H1 (cell line): ENCODE measurements around the gene RGS6. TPM values are rescaled to one million over a fixed set of nuclear protein-coding genes. Genes with fewer than 3 reads are reported as not detected.

Source experiments
- CBX5 ChIP-seq: fragments of 300-800, 300-1000 bp; sonication (generic); IDR thresholded peaks from 2 replicates; pipeline ENCODE4 v1.7.1; 2016; ENCODE audit warnings: antibody characterized with exemption, low read length, low read depth
- CHD2 ChIP-seq: IDR thresholded peaks from 2 replicates; pipeline ENCODE4 v1.6.1; 2012; ENCODE audit warnings: low read length, improper control_type of control experiment
- HDAC2 ChIP-seq, 2 experiments: fragments of 300-600 bp in 1 of 2; sonication (generic) in 1 of 2; IDR thresholded peaks; 2 replicates each; pipeline ENCODE4 v1.6.1; 2011 to 2012; ENCODE audit warnings: low read depth in 2 of 2, low read length in 2 of 2, mild to moderate bottlenecking in 2 of 2, moderate library complexity in 2 of 2, borderline replicate concordance in 1 of 2, inconsistent platforms in 1 of 2
- HDAC6 ChIP-seq: IDR thresholded peaks from one replicate; pipeline ENCODE4 v1.7.1; 2012; ENCODE audit warnings: low read depth, mild to moderate bottlenecking, inconsistent platforms, low read length, moderate library complexity
- RXRA ChIP-seq: IDR thresholded peaks from 2 replicates; pipeline ENCODE4 v1.6.1; 2011; ENCODE audit warnings: low read depth, mild to moderate bottlenecking, low read length, moderate library complexity; ENCODE audit not compliant: insufficient read depth
- SIX5 ChIP-seq: IDR thresholded peaks from 2 replicates; pipeline ENCODE4 v1.6.1; 2011; ENCODE audit warnings: mild to moderate bottlenecking, low read depth, low read length
- TCF12 ChIP-seq: IDR thresholded peaks from 2 replicates; pipeline ENCODE4 v1.6.1; 2011; ENCODE audit warnings: low read depth, mild to moderate bottlenecking, low read length
- YY1 ChIP-seq: IDR thresholded peaks from 2 replicates; pipeline ENCODE4 v1.6.1; 2011; ENCODE audit warnings: low read depth, mild to moderate bottlenecking, low read length
- polyA plus RNA-seq, 7 experiments: library from polyadenylated mRNA; depleted of rRNA in 3 of 7; stranded (reverse) in 5 of 7; unstranded in 2 of 7; fragments of >200 nt in 5 of 7; fragments of 200-250 nt in 2 of 7; gene quantifications; 1 replicate in 5 of 7; 2 replicates in 1 of 7; 4 replicates in 1 of 7; pipeline versions ENCODE4 v1.2.1 to v1.2.3, GENCODE V29; 2011 to 2013; ENCODE audit warnings: missing spikeins in 2 of 7, mixed read lengths in 2 of 7
- total RNA-seq: library from RNA; stranded (reverse); fragmentation: NEBNext Ultra II Directional; extraction: Animal tissue kit (Norgen Biotek cat#: 25700); gene quantifications from 2 replicates; pipeline ENCODE4 v1.2.1, GENCODE V29; 2021

Gene RGS6
- total and polyA plus RNA-seq, 2 of the 8 experiments (the other 6 are each of a cell fraction or from before 2014, with no cell fraction given) = 0.26 to 1.1 TPM

DNA sequence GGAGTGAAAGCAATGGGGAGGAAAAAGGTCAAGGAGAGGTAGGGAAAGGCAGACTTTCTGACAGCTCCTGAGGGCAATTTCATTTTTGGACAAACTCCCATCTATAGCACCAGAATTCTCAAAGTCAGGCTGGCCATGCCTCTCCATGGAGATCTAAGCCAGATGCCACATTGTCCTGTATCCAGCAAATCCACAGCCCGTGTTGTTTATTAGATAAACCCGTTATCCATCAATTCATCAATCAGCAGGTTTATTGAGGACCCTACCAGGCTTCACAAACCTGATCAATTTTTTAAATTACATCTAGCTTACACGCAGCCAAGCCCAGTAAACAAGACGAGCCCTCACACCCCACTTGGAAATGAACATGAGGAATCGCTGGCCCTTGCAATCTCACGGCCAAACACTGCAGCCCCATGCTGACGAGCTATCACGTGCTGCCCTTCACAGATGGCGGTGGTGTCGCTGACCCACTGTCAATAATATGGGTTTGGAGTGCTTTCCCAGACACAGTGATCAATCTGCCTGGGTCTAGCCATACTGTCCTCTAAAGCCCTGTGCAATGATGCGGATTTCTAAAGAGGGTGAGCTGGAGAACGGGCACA, 628.8 kb downstream of the RGS6 start (continued):
- TF ChIP-seq CBX5 (no peak), HDAC2 (IDR thresholded peaks at IDR 0.05; ENCODE audit: borderline replicate concordance in 1 of 2, low read depth in 2 of 2, low read length in 2 of 2) (no peak), RXRA (no peak), CHD2 (no peak), HDAC6 (no peak), YY1 (no peak), SIX5 (no peak), TCF12 (no peak)
